GM06990 (cell line): Measurements from ENCODE around the gene ARHGAP26.

ENCODE experiments used
- DNase-seq: peaks from one replicate; pipeline ENCODE4 v3.0.0-alpha.2; 2011; ENCODE audit not compliant: insufficient read length; ENCODE audit errors: extremely low read depth
- H3K27me3 ChIP-seq: replicated peaks from 2 replicates; pipeline ENCODE4 v1.6.0; 2011; ENCODE audit warnings: low read length; ENCODE audit not compliant: control insufficient read depth, insufficient read depth
- H3K36me3 ChIP-seq: 2 replicates; pipeline ENCODE4 v1.5.1; 2011; ENCODE audit warnings: low read length; ENCODE audit not compliant: control insufficient read depth, insufficient read depth
- H3K4me3 ChIP-seq: replicated peaks from 2 replicates; pipeline ENCODE4 v1.5.1; 2011; ENCODE audit warnings: low read depth, mild to moderate bottlenecking, control low read depth, low read length
- CTCF ChIP-seq: IDR thresholded peaks from 2 replicates; pipeline ENCODE4 v1.5.1; 2011; ENCODE audit warnings: low read length, control low read depth, mild to moderate bottlenecking, inconsistent platforms; ENCODE audit not compliant: insufficient read depth, poor library complexity, severe bottlenecking

The ARHGAP26 gene

GRCh38 chr5:142814122-142814521 lies 43.9 kb downstream of the ARHGAP26 start:
- Histone ChIP-seq H3K4me3 (no peak overlapping the region), H3K36me3 (no peaks in the 10 kb centered on the region), H3K27me3 (no peaks in the 10 kb centered on the region)
- no peak for DNase-seq
- no peak for TF ChIP-seq CTCF

- Histone ChIP-seq H3K4me3 (no peak overlapping the region), H3K36me3 (no peaks in the 10 kb centered on the region), H3K27me3 (no peaks in the 10 kb centered on the region)
- DNase-seq, result no peak
- TF ChIP-seq CTCF, result no peak
Measured at GRCh38 chr5:142815469-142815868, 45.3 kb downstream of the ARHGAP26 start.

- TF ChIP-seq CTCF, result no peak
- Histone ChIP-seq H3K36me3 (no peaks in the 10 kb centered on the region), H3K4me3 (no peak overlapping the region), H3K27me3 (no peaks in the 10 kb centered on the region)
- no peak for DNase-seq
Measured at GRCh38 chr5:142816531-142817430, 46.6 kb downstream of the ARHGAP26 start.

- no peak for TF ChIP-seq CTCF
- no peak for DNase-seq
- Histone ChIP-seq H3K36me3 (no peaks in the 10 kb centered on the region), H3K27me3 (no peaks in the 10 kb centered on the region), H3K4me3 (no peak overlapping the region)
Measured at GRCh38 chr5:142817949-142818431, 47.8 kb downstream of the ARHGAP26 start.

GRCh38 chr5:142819292-142819691 lies 49.1 kb downstream of the ARHGAP26 start:
- Histone ChIP-seq H3K27me3 (no peaks in the 10 kb centered on the region), H3K4me3 (no peak overlapping the region), H3K36me3 (no peaks in the 10 kb centered on the region)
- DNase-seq, result no peak
- TF ChIP-seq CTCF, result no peak

- H3K36me3 ChIP-seq, result no peaks in the 10 kb centered on the region
- no peak for TF ChIP-seq CTCF
- H3K4me3 ChIP-seq, result no peak overlapping the region
- no peak for DNase-seq
- H3K27me3 ChIP-seq, result no peaks in the 10 kb centered on the region
Measured at GRCh38 chr5:142819825-142820224, 49.6 kb downstream of the ARHGAP26 start.
